ENCODE results near the gene SALL3. TPM values are rescaled to one million over a fixed set of nuclear protein-coding genes. Genes with fewer than 3 reads are reported as not detected.

Gene SALL3
- total RNA-seq, 1 donor from 2014 or later = 7.7 TPM

GRCh38 chr18:79007440-79007839, 27.8 kb downstream of the SALL3 start:
- Histone ChIP-seq H3K9ac (ENCODE audit: low read length) (no peak overlapping the region), H3K9me3 (ENCODE audit: insufficient read depth, low read depth, low read length) (no peaks in the 10 kb centered on the region), H3K4me2 (ENCODE audit: low read length) (no peak overlapping the region), H4K20me1 (ENCODE audit: insufficient read depth, low read length) (no peaks in the 10 kb centered on the region), H2AFZ (ENCODE audit: low read depth, low read length) (no peak overlapping the region), H3K27me3 (ENCODE audit: insufficient read depth, low read length) (no peaks in the 10 kb centered on the region), H3K79me2 (ENCODE audit: insufficient read depth, low read length) (no peaks in the 10 kb centered on the region), H3K4me1 (ENCODE audit: insufficient read depth, low read length) (no peaks in the 10 kb centered on the region), H3K27ac (ENCODE audit: low read depth, low read length) (no peak overlapping the region), H3K4me3 (ENCODE audit: insufficient read depth, low read depth, low read length) (no peak overlapping the region), H3K36me3 (ENCODE audit: insufficient read depth, low read length) (no peaks in the 10 kb centered on the region)
- peaks cover 2% of the 10 kb centered on the region for H3K9me3 Mint-ChIP-seq (ENCODE audit: unreplicated experiment)
- no peaks in the 10 kb centered on the region for H3K27me3 Mint-ChIP-seq (ENCODE audit: low read depth, unreplicated experiment)
- no peak overlapping the region for H3K4me3 Mint-ChIP-seq (ENCODE audit: unreplicated experiment)
- TF ChIP-seq EZH2 (IDR thresholded peaks at IDR 0.05; ENCODE audit: insufficient read depth, low read length) = no peak
- TF ChIP-seq CTCF (IDR thresholded peaks at IDR 0.05; ENCODE audit: insufficient read depth, low read depth, low read length) = no peak
- no peaks in the 10 kb centered on the region for H3K36me3 Mint-ChIP-seq (ENCODE audit: low read depth, unreplicated experiment)
- FAIRE-seq = no peak
- H3K27ac Mint-ChIP-seq (ENCODE audit: unreplicated experiment) = no peak overlapping the region
- H3K4me1 Mint-ChIP-seq (ENCODE audit: low read depth, unreplicated experiment) = no peaks in the 10 kb centered on the region
- no peak for DNase-seq (ENCODE audit: low read depth)

- H3K27ac Mint-ChIP-seq (ENCODE audit: unreplicated experiment) = no peak overlapping the region
- Histone ChIP-seq H3K27ac (ENCODE audit: low read depth, low read length) (no peak overlapping the region), H3K79me2 (ENCODE audit: insufficient read depth, low read length) (no peaks in the 10 kb centered on the region), H3K4me2 (ENCODE audit: low read length) (no peak overlapping the region), H3K9ac (ENCODE audit: low read length) (no peak overlapping the region), H3K9me3 (ENCODE audit: insufficient read depth, low read depth, low read length) (no peaks in the 10 kb centered on the region), H2AFZ (ENCODE audit: low read depth, low read length) (no peak overlapping the region), H3K36me3 (ENCODE audit: insufficient read depth, low read length) (no peaks in the 10 kb centered on the region), H4K20me1 (ENCODE audit: insufficient read depth, low read length) (no peaks in the 10 kb centered on the region), H3K27me3 (ENCODE audit: insufficient read depth, low read length) (no peaks in the 10 kb centered on the region), H3K4me1 (ENCODE audit: insufficient read depth, low read length) (no peaks in the 10 kb centered on the region), H3K4me3 (ENCODE audit: insufficient read depth, low read depth, low read length) (no peak overlapping the region)
- DNase-seq (ENCODE audit: low read depth) (no peak), FAIRE-seq (no peak)
- peaks cover 2% of the 10 kb centered on the region for H3K9me3 Mint-ChIP-seq (ENCODE audit: unreplicated experiment)
- peaks cover 3% of the 10 kb centered on the region for H3K27me3 Mint-ChIP-seq (ENCODE audit: low read depth, unreplicated experiment)
- no peaks in the 10 kb centered on the region for H3K36me3 Mint-ChIP-seq (ENCODE audit: low read depth, unreplicated experiment)
- no peaks in the 10 kb centered on the region for H3K4me1 Mint-ChIP-seq (ENCODE audit: low read depth, unreplicated experiment)
- H3K4me3 Mint-ChIP-seq (ENCODE audit: unreplicated experiment) = no peak overlapping the region
- TF ChIP-seq CTCF (IDR thresholded peaks at IDR 0.05; ENCODE audit: insufficient read depth, low read depth, low read length) (no peak), EZH2 (IDR thresholded peaks at IDR 0.05; ENCODE audit: insufficient read depth, low read length) (no peak)
These were observed 28.8 kb downstream of the SALL3 start for GRCh38 chr18:79008356-79008940.

GRCh38 chr18:79010802-79011201, 31.2 kb downstream of the SALL3 start:
- H3K4me3 Mint-ChIP-seq (ENCODE audit: unreplicated experiment) = no peak overlapping the region
- H3K9me3 ChIP-seq (ENCODE audit: insufficient read depth, low read depth, low read length) = no peaks in the 10 kb centered on the region
- H3K4me2 ChIP-seq (ENCODE audit: low read length) = no peak overlapping the region
- no peak overlapping the region for H3K27ac Mint-ChIP-seq (ENCODE audit: unreplicated experiment)
- no peak overlapping the region for H3K9ac ChIP-seq (ENCODE audit: low read length)
- H3K4me1 ChIP-seq (ENCODE audit: insufficient read depth, low read length) = no peaks in the 10 kb centered on the region
- no peaks in the 10 kb centered on the region for H3K36me3 ChIP-seq (ENCODE audit: insufficient read depth, low read length)
- no peaks in the 10 kb centered on the region for H3K4me1 Mint-ChIP-seq (ENCODE audit: low read depth, unreplicated experiment)
- no peak overlapping the region for H2AFZ ChIP-seq (ENCODE audit: low read depth, low read length)
- H3K36me3 Mint-ChIP-seq (ENCODE audit: low read depth, unreplicated experiment) = no peaks in the 10 kb centered on the region
- FAIRE-seq (no peak), DNase-seq (ENCODE audit: low read depth) (no peak)
- H3K9me3 Mint-ChIP-seq (ENCODE audit: unreplicated experiment) = peaks cover 2% of the 10 kb centered on the region
- H3K79me2 ChIP-seq (ENCODE audit: insufficient read depth, low read length) = no peaks in the 10 kb centered on the region
- no peak overlapping the region for H3K27ac ChIP-seq (ENCODE audit: low read depth, low read length)
- H3K27me3 Mint-ChIP-seq (ENCODE audit: low read depth, unreplicated experiment) = peaks cover 3% of the 10 kb centered on the region
- no peaks in the 10 kb centered on the region for H3K27me3 ChIP-seq (ENCODE audit: insufficient read depth, low read length)
- no peaks in the 10 kb centered on the region for H4K20me1 ChIP-seq (ENCODE audit: insufficient read depth, low read length)
- H3K4me3 ChIP-seq (ENCODE audit: insufficient read depth, low read depth, low read length) = no peak overlapping the region
- TF ChIP-seq EZH2 (IDR thresholded peaks at IDR 0.05; ENCODE audit: insufficient read depth, low read length) (no peak), CTCF (IDR thresholded peaks at IDR 0.05; ENCODE audit: insufficient read depth, low read depth, low read length) (no peak)

All from astrocyte (in vitro differentiated cells and primary cell).